ENCODE data around the gene YIF1A.

The YIF1A gene

DNA sequence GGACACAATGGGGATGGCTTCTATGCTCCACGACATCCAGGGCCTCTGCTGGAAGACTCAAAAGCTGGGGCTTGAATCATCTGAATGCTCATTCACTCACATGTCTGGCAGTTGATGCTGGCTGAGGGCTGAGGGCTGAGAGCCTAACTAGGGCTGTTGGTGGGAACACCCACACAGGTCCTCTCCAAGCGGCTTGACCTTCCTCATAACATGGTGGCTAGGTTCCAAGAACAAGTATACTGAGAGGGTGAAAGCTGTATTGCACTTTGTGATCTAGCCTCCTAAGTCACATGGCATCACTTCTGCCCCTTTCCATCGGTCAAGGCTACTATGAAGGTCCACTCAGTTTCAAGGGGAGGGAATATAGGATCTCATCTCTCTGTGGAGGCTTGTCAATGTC lies 10.2 kb upstream of the YIF1A start:
- TF ChIP-seq TAF1 (IDR thresholded peaks at IDR 0.05; ENCODE audit: borderline replicate concordance, low read depth, low read length) (no peak), POLR2A (IDR thresholded peaks at IDR 0.05; ENCODE audit: low read depth, low read length) (no peak), POLR2AphosphoS5 (IDR thresholded peaks at IDR 0.05; ENCODE audit: low read depth, low read length) (no peak)
- FAIRE-seq, result no peak
- no peak for DNase-seq (ENCODE audit: insufficient read length)

DNA sequence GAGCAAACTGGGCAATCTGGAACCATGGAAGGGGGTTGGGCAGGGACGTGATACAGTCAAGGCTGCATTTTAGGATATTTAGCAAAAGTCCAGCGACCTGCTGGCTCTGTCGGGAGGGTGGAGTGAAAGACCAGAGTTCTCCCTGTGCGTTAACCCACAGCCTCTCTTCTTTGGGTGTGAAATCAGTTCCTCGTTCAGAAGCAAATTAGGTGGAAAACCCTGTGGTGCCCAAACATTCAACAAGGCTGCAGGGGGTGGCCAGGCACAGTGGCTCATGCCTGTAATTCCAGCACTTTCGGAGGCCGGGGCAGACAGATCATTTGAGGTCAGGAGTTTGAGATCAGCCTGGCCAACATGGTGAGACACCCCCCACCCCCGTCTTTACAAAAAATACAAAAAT lies 8.7 kb upstream of the YIF1A start:
- no peak for TF ChIP-seq POLR2A (IDR thresholded peaks at IDR 0.05; ENCODE audit: low read depth, low read length)
- TF ChIP-seq POLR2AphosphoS5 (IDR thresholded peaks at IDR 0.05; ENCODE audit: low read depth, low read length), result no peak
- TF ChIP-seq TAF1 (IDR thresholded peaks at IDR 0.05; ENCODE audit: borderline replicate concordance, low read depth, low read length), result no peak
- DNase-seq (ENCODE audit: insufficient read length), result no peak
- FAIRE-seq, result no peak

DNA sequence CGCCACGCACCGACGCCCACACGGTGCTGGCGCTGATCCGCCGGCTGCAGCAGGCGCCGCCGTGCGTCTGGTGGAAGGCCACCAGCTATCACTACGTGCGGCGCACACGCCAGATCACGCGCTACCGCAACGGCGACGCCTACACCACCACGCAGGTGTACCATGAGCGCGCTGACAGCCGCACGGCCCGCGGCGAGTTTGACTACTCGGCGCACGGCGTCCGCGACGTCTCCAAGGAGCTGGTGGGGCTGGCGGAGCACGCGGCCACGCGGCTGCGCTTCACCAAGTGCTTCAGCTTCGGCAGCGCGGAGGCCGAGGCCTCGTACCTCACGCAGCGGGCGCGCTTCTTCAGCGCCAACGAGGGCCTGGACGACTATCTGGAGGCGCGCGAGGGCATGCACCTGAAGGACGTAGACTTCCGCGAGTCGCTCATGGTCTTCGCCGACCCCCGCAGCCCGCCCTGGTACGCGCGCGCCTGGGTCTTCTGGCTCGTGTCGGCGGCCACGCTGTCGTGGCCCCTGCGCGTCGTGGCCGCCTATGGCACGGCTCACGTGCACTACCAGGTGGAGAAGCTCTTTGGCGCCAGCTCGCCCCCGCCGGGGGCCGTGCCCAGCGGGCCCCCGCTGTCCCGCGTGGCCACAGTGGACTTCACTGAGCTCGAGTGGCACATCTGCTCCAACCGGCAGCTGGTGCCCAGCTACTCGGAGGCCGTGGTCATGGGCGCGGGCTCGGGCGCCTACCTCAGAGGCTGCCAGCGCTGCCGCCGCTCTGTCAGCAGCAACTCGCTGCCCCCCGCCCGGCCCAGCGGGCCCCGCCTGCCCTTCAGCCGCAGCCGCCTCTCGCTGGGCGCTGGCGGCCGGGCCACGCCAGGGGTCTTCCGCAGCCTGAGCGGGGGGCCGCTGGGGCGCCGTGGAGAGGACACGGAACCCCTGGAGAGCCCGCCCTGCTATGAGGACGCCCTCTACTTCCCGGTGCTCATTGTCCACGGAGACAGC lies 6.0 kb upstream of the YIF1A start:
- TF ChIP-seq TAF1 (IDR thresholded peaks at IDR 0.05; ENCODE audit: borderline replicate concordance, low read depth, low read length) (no peak), POLR2A (IDR thresholded peaks at IDR 0.05; ENCODE audit: low read depth, low read length) (no peak), POLR2AphosphoS5 (IDR thresholded peaks at IDR 0.05; ENCODE audit: low read depth, low read length) (no peak)
- DNase-seq (ENCODE audit: insufficient read length), result no peak
- no peak for FAIRE-seq

DNA sequence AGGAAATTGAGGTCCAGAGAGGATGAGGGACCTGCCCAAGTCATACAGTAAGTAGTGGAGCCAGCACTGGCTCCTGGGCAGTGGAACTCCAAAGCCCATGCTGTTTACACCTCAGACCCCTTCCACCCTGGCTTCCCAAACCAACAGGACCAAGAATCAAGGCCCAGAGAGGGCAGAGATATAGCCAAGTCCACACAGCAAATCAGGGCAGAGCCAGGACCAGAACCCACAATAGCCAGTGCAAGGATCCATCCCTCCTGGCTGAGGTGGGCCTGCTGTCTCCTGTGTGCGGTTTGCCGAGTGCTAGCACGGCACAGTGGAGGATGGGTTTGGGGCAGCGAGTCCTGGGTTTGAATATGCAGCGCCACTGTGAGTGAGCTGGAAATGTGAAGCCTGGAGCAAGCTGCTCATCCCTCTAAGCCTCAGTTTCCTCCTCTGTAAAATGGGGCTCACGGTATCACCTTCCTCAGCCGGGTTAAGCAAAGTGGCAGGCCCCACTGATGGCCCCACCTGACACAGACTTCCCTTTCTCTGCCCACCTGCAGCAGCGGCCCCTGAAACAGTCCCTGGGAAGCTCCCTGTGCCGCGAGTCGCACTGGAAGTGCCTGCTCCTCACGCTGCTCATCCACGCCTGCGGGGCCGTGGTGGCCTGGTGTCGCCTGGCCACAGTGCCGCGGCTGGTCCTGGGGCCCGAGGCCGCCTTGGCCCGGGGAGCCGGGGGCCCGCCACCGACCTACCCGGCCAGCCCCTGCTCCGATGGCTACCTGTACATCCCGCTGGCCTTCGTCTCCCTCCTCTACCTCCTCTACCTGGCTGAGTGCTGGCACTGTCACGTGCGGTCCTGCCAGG lies 5.1 kb upstream of the YIF1A start:
- no peak for FAIRE-seq
- TF ChIP-seq POLR2A (IDR thresholded peaks at IDR 0.05; ENCODE audit: low read depth, low read length) (no peak), TAF1 (IDR thresholded peaks at IDR 0.05; ENCODE audit: borderline replicate concordance, low read depth, low read length) (no peak), POLR2AphosphoS5 (IDR thresholded peaks at IDR 0.05; ENCODE audit: low read depth, low read length) (no peak)
- no peak for DNase-seq (ENCODE audit: insufficient read length)

DNA sequence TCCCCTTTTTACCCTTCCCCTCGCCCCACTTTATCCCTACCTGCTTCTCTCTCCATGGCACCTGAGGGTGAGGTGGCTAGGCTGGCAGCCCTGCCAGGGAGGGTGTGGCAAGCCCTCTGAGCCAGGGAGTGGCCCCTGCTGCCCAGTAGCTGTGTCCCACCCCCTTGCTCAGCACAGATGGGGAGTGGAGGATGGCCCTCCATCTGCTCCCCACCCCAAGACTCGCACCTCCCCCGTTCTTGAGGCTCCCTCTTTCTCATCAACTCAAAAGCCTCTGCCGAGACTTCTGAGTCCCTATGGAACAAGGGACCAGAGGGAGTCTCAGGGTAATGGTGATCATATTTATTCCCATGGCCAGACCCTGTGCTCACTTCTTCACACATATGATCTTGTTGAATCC lies 4.4 kb upstream of the YIF1A start:
- TF ChIP-seq POLR2A (IDR thresholded peaks at IDR 0.05; ENCODE audit: low read depth, low read length), result no peak
- TF ChIP-seq POLR2AphosphoS5 (IDR thresholded peaks at IDR 0.05; ENCODE audit: low read depth, low read length), result no peak
- no peak for TF ChIP-seq TAF1 (IDR thresholded peaks at IDR 0.05; ENCODE audit: borderline replicate concordance, low read depth, low read length)
- DNase-seq (ENCODE audit: insufficient read length), result no peak
- FAIRE-seq, result no peak

DNA sequence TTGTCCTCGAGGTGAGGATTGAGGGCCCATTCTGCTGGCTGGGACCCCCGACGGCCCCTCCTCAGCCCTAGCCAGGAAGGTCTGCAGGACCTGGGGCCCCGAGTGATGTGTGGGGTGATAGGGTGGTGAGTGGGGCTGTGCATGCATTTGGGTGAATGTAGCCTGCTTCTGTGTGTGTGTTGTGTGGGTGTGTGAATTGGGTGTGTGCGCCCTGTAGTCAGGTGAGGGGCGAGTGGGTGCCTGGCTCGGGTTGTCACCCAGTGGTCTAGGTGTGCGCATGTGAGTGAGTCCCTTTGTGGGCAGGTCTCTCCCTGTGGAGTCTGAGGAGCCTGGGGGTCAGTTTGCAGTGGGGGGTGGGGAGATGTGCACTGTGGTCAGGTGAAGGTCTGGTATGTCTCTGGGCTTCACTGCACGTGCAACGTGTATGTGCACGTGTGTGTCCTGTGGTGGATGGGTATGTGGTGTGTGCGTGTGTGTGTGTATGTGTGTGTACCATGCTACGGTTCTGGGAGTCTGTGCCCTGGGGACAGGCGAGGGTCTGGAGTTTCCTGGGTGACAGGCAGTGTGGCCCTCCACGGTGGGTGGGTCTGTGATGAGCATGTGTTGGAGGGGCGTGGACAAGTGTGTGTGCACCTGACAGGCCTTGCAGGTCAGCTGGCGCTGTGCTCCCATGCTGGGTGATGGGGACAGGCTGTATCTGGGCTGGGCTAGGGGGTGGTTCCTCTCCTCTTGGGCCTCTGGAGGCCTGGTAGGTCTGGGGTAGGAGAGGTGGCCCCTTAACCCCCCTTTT lies 3.8 kb upstream of the YIF1A start:
- DNase-seq (ENCODE audit: insufficient read length) (no peak), FAIRE-seq (no peak)
- TF ChIP-seq TAF1 (IDR thresholded peaks at IDR 0.05; ENCODE audit: borderline replicate concordance, low read depth, low read length) (no peak), POLR2A (IDR thresholded peaks at IDR 0.05; ENCODE audit: low read depth, low read length) (no peak), POLR2AphosphoS5 (IDR thresholded peaks at IDR 0.05; ENCODE audit: low read depth, low read length) (no peak)

DNA sequence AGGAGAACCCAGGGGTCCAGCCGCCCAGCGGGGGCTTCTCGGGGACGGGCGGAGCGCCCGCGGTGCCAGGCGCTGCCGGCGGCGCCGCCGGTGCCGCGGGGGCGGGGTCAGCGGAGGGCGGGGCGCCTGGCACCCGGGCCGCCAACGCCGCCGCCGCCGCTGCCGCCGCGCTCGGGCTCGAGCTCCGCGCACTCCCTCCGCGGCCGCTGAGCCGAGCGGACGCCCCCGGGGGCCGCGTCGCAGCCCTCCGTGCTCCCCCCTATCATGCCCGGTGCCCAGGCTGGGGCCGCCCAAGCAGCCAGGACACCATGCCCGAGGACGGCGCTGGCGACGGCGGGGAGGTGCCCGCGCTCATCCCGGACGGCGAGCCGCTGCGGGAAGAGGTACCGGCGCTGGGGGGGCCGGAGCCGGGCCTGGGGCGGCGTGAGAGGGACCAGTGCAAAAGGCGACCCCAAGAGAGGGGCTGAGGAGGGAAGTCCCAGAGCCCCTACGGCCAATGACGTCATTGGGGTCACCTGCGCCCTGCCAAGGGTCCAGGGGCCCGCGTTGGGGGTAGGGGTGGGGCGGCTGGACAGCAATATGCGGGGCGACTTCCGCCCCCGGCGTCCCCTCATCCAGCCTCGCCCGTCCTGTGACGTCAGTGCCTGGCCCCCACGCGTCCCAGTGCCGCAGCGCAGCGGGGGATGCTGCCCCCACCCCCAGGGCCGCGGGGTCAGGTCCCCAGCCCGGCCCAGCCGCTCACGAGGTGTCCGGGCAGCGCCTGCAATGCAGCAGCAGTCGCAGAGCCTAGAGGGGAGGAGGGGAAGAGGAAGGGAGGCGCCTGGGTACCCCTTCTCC lies 3.0 kb upstream of the YIF1A start, which contains the start of gene TMEM151A:
Gene TMEM151A, plus strand, starts transcription at position 189 of the 837 bp plus-strand sequence. Its CDS starts 120 bp downstream, at position 309.
- FAIRE-seq (no peak), DNase-seq (ENCODE audit: insufficient read length) (no peak)
- TF ChIP-seq POLR2AphosphoS5 (IDR thresholded peaks at IDR 0.05; ENCODE audit: low read depth, low read length), result no peak
- TF ChIP-seq TAF1 (IDR thresholded peaks at IDR 0.05; ENCODE audit: borderline replicate concordance, low read depth, low read length), result no peak
- TF ChIP-seq POLR2A (IDR thresholded peaks at IDR 0.05; ENCODE audit: low read depth, low read length), result no peak

DNA sequence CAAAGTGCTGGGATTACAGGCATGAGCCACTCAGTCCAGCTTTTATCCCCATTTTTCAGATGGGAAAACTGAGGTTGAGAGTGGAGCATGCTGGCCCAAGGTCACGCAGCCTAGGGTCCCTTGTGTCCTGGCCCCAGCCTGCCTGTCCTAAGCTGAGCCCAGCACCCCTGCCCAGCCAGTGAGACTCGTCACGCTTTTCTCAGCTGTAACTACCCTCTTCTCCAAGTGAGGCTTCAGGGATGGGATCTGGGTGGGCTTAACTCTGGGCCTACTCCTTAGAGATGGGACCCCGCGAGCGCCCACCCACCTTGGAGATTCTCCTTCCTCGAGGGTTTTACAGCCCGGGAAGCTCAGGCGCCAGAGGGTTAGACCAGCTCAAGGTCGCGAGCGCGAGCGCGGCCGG lies 2.4 kb upstream of the YIF1A start:
- no peak for DNase-seq (ENCODE audit: insufficient read length)
- no peak for FAIRE-seq
- TF ChIP-seq POLR2A (IDR thresholded peaks at IDR 0.05; ENCODE audit: low read depth, low read length), result no peak

DNA sequence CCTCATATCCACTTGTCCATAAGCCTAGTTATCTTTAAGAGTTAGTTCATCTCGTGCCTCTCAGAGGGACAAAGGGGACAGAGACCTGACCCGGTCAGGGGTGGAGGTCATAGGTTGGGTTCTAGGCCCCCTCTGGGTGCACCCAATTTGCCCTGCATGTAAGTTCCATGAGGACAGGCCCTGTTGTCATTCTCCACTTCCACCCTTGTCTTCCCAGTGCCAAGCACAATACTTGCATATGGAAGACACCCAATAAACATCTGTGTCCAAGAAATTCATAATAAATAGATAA lies 1.3 kb upstream of the YIF1A start:
- FAIRE-seq (no peak), DNase-seq (ENCODE audit: insufficient read length) (no peak)
- TF ChIP-seq POLR2AphosphoS5 (IDR thresholded peaks at IDR 0.05; ENCODE audit: low read depth, low read length) (no peak), POLR2A (IDR thresholded peaks at IDR 0.05; ENCODE audit: low read depth, low read length) (no peak), TAF1 (IDR thresholded peaks at IDR 0.05; ENCODE audit: borderline replicate concordance, low read depth, low read length) (no peak)

DNA sequence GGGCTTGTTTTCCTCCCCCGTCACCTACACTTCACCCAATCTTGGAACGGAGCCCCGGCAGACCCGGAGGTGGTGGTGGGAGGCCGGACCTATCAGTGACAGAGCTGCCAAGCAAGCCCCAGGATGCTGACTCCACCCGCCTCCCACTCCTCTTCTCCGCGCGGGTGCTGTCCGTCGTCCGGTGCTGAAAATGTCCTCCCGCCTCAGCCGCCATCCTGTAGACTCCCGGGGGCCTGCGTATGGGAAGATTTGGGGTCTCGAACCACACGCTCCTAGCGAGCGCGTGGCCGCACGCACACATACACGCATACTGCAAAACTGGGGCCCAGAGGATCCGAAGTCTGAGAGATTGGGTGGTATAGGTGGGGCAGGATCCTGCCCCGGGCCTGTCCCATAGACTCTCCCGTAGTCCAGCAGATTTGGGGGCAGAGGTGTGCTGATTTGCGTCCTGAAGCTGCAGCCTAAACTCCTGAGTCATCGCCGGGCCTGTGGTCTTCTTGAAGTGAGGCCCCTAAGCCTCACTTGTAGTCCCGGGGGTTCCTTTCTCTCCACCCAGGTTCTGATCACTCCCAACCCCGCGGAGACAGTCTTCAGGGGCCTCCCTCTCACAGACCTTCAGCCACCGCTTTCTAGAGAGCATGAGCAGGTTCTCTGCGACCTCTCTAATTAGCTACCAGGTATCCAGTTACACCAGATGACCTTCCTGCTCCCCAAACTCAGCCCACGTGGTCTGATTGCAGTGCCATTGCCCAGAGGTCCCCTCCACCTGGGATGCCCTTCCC lies 796 bp upstream of the YIF1A start:
- FAIRE-seq, result no peak
- TF ChIP-seq TAF1 (IDR thresholded peaks at IDR 0.05; ENCODE audit: borderline replicate concordance, low read depth, low read length) (peak; percentile 22; the same call in 1 of the 2 replicates), POLR2AphosphoS5 (IDR thresholded peaks at IDR 0.05; ENCODE audit: low read depth, low read length) (no peak)
- peak; percentile 90 for DNase-seq (ENCODE audit: insufficient read length)

Data from GM12892 (cell line).